ENCODE measurements around the gene LAMTOR2. TPM values are rescaled to one million over a fixed set of nuclear protein-coding genes. Genes with fewer than 3 reads are reported as not detected.

LAMTOR2 gene
- total and polyA plus RNA-seq, 7 donors: 46.1 to 101 (median 63.9) TPM

DNA sequence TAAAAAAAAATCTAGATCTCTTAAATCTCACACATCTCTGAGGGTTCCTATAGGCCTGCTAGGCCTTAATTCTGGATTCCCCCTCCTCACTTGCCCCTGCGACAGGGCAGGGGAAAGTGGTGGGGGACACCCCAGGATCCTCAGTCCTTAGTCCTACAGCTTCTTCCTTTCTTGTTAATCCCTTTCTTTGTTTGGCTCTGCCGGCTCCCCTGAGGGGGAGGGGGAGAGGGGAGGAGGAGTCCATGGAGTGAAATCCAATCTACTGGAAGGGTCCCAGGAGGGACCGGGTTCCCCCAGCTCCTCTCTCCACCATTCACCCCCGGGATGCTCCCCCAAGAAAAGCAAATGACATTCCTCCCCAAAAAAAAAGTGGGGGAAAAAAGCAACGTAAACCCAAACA lies 19.2 kb downstream of the LAMTOR2 start:
- DNase-seq (no peak), ATAC-seq (no peak)
- TF ChIP-seq, protein P1, sequence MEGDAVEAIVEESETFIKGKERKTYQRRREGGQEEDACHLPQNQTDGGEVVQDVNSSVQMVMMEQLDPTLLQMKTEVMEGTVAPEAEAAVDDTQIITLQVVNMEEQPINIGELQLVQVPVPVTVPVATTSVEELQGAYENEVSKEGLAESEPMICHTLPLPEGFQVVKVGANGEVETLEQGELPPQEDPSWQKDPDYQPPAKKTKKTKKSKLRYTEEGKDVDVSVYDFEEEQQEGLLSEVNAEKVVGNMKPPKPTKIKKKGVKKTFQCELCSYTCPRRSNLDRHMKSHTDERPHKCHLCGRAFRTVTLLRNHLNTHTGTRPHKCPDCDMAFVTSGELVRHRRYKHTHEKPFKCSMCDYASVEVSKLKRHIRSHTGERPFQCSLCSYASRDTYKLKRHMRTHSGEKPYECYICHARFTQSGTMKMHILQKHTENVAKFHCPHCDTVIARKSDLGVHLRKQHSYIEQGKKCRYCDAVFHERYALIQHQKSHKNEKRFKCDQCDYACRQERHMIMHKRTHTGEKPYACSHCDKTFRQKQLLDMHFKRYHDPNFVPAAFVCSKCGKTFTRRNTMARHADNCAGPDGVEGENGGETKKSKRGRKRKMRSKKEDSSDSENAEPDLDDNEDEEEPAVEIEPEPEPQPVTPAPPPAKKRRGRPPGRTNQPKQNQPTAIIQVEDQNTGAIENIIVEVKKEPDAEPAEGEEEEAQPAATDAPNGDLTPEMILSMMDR (IDR thresholded peaks at IDR 0.05): no peak
- WGBS, 3 donors: 36 to 46% (median 43%) methylated on average over 5 of the region's 5 CpGs
- Histone ChIP-seq H3K9me3 (no peaks in the 10 kb centered on the region), H3K4me3 (no peak overlapping the region), H3K27me3 (ENCODE audit: insufficient read depth in 3 of 3, low read length in 2 of 3) (no peaks in the 10 kb centered on the region), H3K4me1 (no peaks in the 10 kb centered on the region), H3K27ac (no peak overlapping the region), H3K36me3 (ENCODE audit: insufficient read depth in 1 of 2, low read depth in 1 of 2) (no peaks in the 10 kb centered on the region)
- intact Hi-C loops (cut with DNase I): no loop called here

DNA sequence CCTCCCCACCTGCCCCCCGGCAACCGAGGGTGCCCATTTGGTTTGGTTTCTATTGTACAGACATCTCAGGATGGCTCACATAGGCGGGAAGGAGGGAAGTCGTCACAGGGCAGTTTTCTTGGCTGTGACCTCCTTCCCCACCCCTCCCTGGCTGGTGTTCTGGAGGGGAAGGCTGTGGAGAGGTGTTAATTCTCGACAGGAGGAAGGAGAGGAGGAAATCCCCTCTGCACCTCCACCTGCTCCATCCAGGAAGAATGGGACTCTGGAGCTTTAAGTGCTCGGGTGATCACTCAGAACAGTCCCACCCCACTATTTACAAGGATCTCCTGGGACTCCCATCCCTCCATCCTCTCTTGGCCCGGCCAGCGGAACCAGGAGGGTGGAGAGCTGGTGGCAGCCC lies 20.1 kb downstream of the LAMTOR2 start:
- no peak overlapping the region for H3K27ac ChIP-seq
- no peaks in the 10 kb centered on the region for H3K4me1 ChIP-seq
- ATAC-seq (no peak), DNase-seq (no peak)
- H3K27me3 ChIP-seq (ENCODE audit: insufficient read depth in 3 of 3, low read length in 2 of 3): no peaks in the 10 kb centered on the region
- WGBS, 3 donors: 54 to 72% (median 62%) methylated on average over 7 to 8 of the region's 8 CpGs
- TF ChIP-seq, protein P1 (IDR thresholded peaks at IDR 0.05): no peak
- no peaks in the 10 kb centered on the region for H3K9me3 ChIP-seq
- H3K36me3 ChIP-seq (ENCODE audit: insufficient read depth in 1 of 2, low read depth in 1 of 2): no peaks in the 10 kb centered on the region
- no peak overlapping the region for H3K4me3 ChIP-seq
- intact Hi-C loops (cut with DNase I): no loop called here

DNA sequence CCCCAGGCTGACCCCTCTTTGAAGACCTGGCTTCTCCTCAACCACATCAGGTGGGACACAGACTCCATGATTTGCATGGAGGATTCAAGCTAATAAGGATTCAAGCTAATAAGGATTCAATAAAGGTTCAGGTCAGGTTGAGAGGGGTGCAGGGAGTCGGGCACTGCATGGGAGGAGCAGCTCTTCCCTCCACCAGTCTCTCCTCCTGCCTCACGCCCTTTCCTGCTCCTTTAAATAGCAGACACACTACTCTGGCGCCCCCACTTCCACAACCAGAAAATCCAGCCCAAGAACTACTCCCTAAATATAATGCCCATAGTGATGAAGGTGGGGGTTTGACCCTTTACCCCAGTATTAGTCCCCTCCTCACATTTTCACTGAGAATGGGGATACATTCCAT lies 20.6 kb downstream of the LAMTOR2 start:
- Histone ChIP-seq H3K4me1 (no peaks in the 10 kb centered on the region), H3K4me3 (no peak overlapping the region), H3K9me3 (no peaks in the 10 kb centered on the region), H3K27me3 (ENCODE audit: insufficient read depth in 3 of 3, low read length in 2 of 3) (no peaks in the 10 kb centered on the region), H3K27ac (no peak overlapping the region), H3K36me3 (ENCODE audit: insufficient read depth in 1 of 2, low read depth in 1 of 2) (no peaks in the 10 kb centered on the region)
- DNase-seq (no peak), ATAC-seq (no peak)
- WGBS, 3 donors: 40 to 76% (median 54%) methylated on average over 3 of the region's 3 CpGs
- TF ChIP-seq, protein P1 (IDR thresholded peaks at IDR 0.05): no peak
- intact Hi-C loops (cut with DNase I): no loop called here

DNA sequence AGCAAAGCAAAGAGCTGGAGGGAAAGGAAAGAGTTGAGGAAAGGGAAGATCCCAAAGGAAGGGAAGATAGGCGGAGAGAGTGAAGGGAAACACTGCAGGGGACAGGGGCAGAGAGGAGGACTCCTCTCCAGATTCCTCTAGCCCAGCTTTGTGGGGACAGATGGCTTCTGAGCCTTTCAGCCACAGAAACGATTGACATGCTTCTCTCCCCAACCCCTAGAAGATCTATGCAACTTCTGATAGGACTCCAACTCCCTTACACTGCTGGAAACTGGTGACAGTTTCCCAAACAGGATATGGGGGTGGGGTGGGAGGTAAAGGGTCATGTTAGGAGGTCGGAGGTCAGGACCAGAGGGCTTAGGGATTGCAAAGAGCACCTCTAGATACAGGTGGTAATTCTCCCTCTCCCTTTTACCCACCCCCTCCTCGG lies 21.2 kb downstream of the LAMTOR2 start:
- intact Hi-C loops (cut with DNase I): no loop called here
- Histone ChIP-seq H3K27me3 (ENCODE audit: insufficient read depth in 3 of 3, low read length in 2 of 3) (no peaks in the 10 kb centered on the region), H3K4me1 (no peaks in the 10 kb centered on the region), H3K36me3 (ENCODE audit: insufficient read depth in 1 of 2, low read depth in 1 of 2) (no peaks in the 10 kb centered on the region), H3K4me3 (peak overlapping the region; percentile 57), H3K27ac (no peak overlapping the region), H3K9me3 (no peaks in the 10 kb centered on the region)
- TF ChIP-seq, protein P1 (IDR thresholded peaks at IDR 0.05): no peak
- ATAC-seq: no peak
- WGBS, 3 donors: 63 to 71% (median 64%) methylated on average over 4 of the region's 4 CpGs
- DNase-seq: no peak
